ENCODE results near the gene HNRNPUL1.

GRCh38 chr19:41307090-41307875 lies 43.1 kb downstream of the HNRNPUL1 start:
- TF ChIP-seq CTCF (IDR thresholded peaks at IDR 0.05): no peak
- no peak for TF ChIP-seq POLR2A (IDR thresholded peaks at IDR 0.05)
